ENCODE measurements around the gene SLC2A1. TPM values are rescaled to one million over a fixed set of nuclear protein-coding genes. Genes with fewer than 3 reads are reported as not detected.

Gene SLC2A1
- total and polyA plus RNA-seq, 2 of the 13 experiments (the other 11 are each of a cell fraction or from before 2014, with no cell fraction given), result 125 to 423 TPM

- TF ChIP-seq ZNF513 (CRISPR knock-in tag; conservative IDR thresholded peaks at IDR 0.05) (no peak), ZNF891 (CRISPR knock-in tag; IDR thresholded peaks at IDR 0.05) (0 out of 2 replicates have a peak, but pooled peaks have one; percentile 8), HDAC6 (IDR thresholded peaks at IDR 0.05; ENCODE audit: low read depth, low read length) (no peak), POLR2A (IDR thresholded peaks at IDR 0.05; ENCODE audit: insufficient read depth in 1 of 2, low read depth in 2 of 2, low read length in 2 of 2) (0 out of 4 replicates have a peak, but pooled peaks of 1 of the 2 experiments have one; percentile 1), IKZF4 (CRISPR knock-in tag; IDR thresholded peaks at IDR 0.05; ENCODE audit: borderline replicate concordance, low read depth, not compliant biosample characterization) (no peak), ZSCAN30 (CRISPR knock-in tag; IDR thresholded peaks at IDR 0.05) (no peak), ZNF790 (CRISPR knock-in tag; IDR thresholded peaks at IDR 0.05; ENCODE audit: borderline replicate concordance) (no peak; the same call in 1 of the 2 replicates), ZFAT (CRISPR knock-in tag; conservative IDR thresholded peaks at IDR 0.05) (0 out of 2 replicates have a peak, but pooled peaks have one; percentile 75), SSRP1 (CRISPR knock-in tag; IDR thresholded peaks at IDR 0.05) (no peak), ZNF235 (CRISPR knock-in tag; IDR thresholded peaks at IDR 0.05; ENCODE audit: borderline replicate concordance) (peak; percentile 91; the same call in 1 of the 2 replicates), ZNF720 (CRISPR knock-in tag; IDR thresholded peaks at IDR 0.05) (no peak)
These were observed 684 bp downstream of the SLC2A1 start (continued) for GRCh38 chr1:42957880-42958487.
